T-helper 2 cell treated with Interferon-gamma antibody and Interleukin-4, amounts not matched to agents 5 μg/mL and 100 μg/mL, for 36 hours (primary cell): ENCODE results near the gene SLC51B.
A peak's percentile ranks its signal among the peaks of the same experiment; 100 is the strongest.

Experiments
- DNase-seq: peaks from one replicate; pipeline ENCODE4 v3.0.0; 2021; ENCODE audit warnings: low spot score
- H3K27ac Mint-ChIP-seq: one replicate; pipeline ENCODE4 v1.8.0; 2021; ENCODE audit warnings: mild to moderate bottlenecking, mixed read lengths
- H3K27me3 Mint-ChIP-seq: one replicate; pipeline ENCODE4 v1.8.0; 2021; ENCODE audit warnings: low read depth, mixed read lengths
- H3K36me3 Mint-ChIP-seq: one replicate; pipeline ENCODE4 v1.8.0; 2021; ENCODE audit warnings: low read depth, mixed read lengths
- H3K4me1 Mint-ChIP-seq: one replicate; pipeline ENCODE4 v1.8.0; 2021; ENCODE audit warnings: low read depth, mixed read lengths
- H3K4me3 Mint-ChIP-seq: one replicate; pipeline ENCODE4 v1.8.0; 2022; ENCODE audit warnings: mild to moderate bottlenecking, moderate library complexity, mixed read lengths
- H3K9me3 Mint-ChIP-seq: one replicate; pipeline ENCODE4 v1.8.0; 2021; ENCODE audit warnings: mixed read lengths

Gene SLC51B

GRCh38 chr15:65052956-65053355 is 7.8 kb downstream of the SLC51B start:
- no peaks in the 10 kb centered on the region for H3K9me3 Mint-ChIP-seq
- no peaks in the 10 kb centered on the region for H3K27me3 Mint-ChIP-seq
- no peak overlapping the region for H3K4me3 Mint-ChIP-seq
- no peaks in the 10 kb centered on the region for H3K36me3 Mint-ChIP-seq
- no peak overlapping the region for H3K27ac Mint-ChIP-seq
- DNase-seq: no peak
- peaks cover 16% of the 10 kb centered on the region for H3K4me1 Mint-ChIP-seq

- Mint-ChIP-seq H3K27me3 (no peaks in the 10 kb centered on the region), H3K27ac (no peak overlapping the region), H3K4me1 (peaks cover 12% of the 10 kb centered on the region), H3K36me3 (no peaks in the 10 kb centered on the region), H3K4me3 (no peak overlapping the region), H3K9me3 (no peaks in the 10 kb centered on the region)
- peak; percentile 36 for DNase-seq
These were observed 9.4 kb downstream of the SLC51B start for GRCh38 chr15:65054333-65055200.

GRCh38 chr15:65055201-65055870 is 10.1 kb downstream of the SLC51B start:
- no peak for DNase-seq
- Mint-ChIP-seq H3K36me3 (no peaks in the 10 kb centered on the region), H3K4me1 (peaks cover 8% of the 10 kb centered on the region), H3K27me3 (no peaks in the 10 kb centered on the region), H3K9me3 (no peaks in the 10 kb centered on the region), H3K27ac (no peak overlapping the region), H3K4me3 (no peak overlapping the region)

DNA sequence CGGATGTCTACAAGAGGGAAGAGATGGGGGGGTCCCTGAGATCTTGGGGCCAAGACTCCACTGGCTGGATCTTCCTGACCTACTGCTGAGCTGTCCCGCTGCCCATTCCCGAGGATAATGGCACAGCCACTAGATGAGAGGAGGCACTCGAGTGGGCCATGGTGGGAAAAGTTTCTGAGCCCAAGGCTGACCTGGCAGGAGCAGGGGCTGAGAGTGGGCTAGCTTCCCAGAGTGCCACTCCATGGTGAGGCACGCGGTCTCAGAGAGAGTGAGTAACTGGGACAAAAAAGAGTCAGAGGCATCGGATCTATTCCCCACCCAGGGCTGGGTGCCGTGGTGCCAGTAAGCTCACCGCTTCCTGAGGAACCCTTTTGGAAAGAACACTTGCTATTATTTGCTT is 10.9 kb downstream of the SLC51B start:
- Mint-ChIP-seq H3K27ac (no peak overlapping the region), H3K4me1 (peaks cover 7% of the 10 kb centered on the region), H3K36me3 (no peaks in the 10 kb centered on the region), H3K9me3 (no peaks in the 10 kb centered on the region), H3K4me3 (no peak overlapping the region), H3K27me3 (no peaks in the 10 kb centered on the region)
- DNase-seq: no peak

GRCh38 chr15:65056868-65057548 is 11.8 kb downstream of the SLC51B start:
- Mint-ChIP-seq H3K9me3 (no peaks in the 10 kb centered on the region), H3K27ac (no peak overlapping the region)
- DNase-seq: no peak

DNA sequence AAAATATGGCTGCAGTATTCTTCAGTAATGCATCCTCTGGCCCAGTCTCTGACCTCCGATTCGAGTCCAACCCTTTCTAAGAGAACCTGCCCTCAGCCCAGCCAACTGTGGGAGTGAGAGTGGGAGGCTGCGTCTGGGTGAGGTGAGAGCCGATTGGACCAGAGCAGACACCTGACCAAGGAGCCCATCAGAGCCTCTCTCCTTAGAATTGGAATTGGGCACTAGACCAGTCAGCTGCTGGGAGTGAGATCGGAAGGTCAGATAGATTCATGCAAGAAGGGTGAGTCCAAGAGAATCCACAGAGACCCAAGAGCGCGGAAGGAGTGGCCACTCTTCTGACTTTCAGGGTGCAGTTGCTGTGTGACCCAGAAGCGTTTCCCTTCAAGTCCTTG is 12.4 kb downstream of the SLC51B start:
- no peak for DNase-seq
- no peak overlapping the region for H3K4me3 Mint-ChIP-seq
- no peak overlapping the region for H3K27ac Mint-ChIP-seq
- no peaks in the 10 kb centered on the region for H3K9me3 Mint-ChIP-seq
- peaks cover 7% of the 10 kb centered on the region for H3K4me1 Mint-ChIP-seq
- H3K36me3 Mint-ChIP-seq: no peaks in the 10 kb centered on the region
- H3K27me3 Mint-ChIP-seq: peaks cover 2% of the 10 kb centered on the region

More at GRCh38 chr15:65056868-65057548, 11.8 kb downstream of the SLC51B start:
- Mint-ChIP-seq H3K27me3 (peaks cover under 1% of the 10 kb centered on the region), H3K36me3 (no peaks in the 10 kb centered on the region), H3K4me1 (peaks cover 7% of the 10 kb centered on the region), H3K4me3 (no peak overlapping the region)

DNA sequence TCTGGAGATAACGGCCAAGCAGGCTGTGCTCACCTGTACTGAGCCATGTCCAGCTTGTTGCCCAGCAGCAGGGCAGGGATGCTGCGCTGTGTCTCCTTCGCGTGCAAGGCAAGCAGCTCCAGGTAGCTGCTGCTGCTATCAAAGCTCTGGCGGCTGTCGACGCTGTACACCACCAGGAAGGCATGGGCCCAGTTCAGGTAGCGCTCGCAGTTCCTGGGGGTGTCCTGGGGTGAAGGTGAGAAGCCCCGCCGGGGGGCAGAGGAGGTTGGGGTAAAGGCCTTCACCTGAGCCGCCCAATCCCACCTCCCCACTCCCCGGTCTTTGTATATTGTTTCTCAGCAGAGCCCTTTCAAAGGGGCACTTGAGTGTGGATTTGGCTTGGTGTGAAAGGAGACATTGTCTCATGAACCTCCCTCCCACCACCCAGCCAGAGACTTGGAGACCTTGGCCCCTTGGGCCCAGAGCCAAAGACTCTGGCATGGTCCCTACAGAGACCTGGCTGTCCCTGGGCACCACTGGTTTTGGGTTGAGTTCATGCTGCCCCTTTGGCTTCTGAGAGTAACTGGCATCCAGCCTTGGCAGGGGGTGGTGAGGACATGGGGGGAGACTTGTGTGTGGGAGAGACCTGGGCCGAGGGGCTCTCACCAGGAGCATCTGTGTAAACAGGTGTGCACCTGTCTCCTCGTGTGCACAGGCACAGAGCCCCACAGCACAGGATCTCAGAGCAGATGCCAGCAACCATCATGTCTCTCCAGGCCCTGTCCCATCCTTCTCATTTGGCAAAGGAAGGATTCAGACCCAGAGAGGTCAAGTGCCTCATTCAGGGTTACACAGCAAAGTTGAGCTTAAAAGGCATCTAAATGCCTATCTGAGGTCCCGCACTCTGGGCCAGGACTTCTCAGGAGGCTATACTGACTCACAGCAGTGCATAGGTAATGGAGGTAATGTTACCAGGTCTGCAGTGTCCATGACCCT is 13.5 kb downstream of the SLC51B start:
- no peak overlapping the region for H3K4me3 Mint-ChIP-seq
- no peaks in the 10 kb centered on the region for H3K9me3 Mint-ChIP-seq
- no peaks in the 10 kb centered on the region for H3K36me3 Mint-ChIP-seq
- DNase-seq: no peak
- peaks cover 3% of the 10 kb centered on the region for H3K27me3 Mint-ChIP-seq
- H3K27ac Mint-ChIP-seq: no peak overlapping the region
- H3K4me1 Mint-ChIP-seq: peaks cover 7% of the 10 kb centered on the region

DNA sequence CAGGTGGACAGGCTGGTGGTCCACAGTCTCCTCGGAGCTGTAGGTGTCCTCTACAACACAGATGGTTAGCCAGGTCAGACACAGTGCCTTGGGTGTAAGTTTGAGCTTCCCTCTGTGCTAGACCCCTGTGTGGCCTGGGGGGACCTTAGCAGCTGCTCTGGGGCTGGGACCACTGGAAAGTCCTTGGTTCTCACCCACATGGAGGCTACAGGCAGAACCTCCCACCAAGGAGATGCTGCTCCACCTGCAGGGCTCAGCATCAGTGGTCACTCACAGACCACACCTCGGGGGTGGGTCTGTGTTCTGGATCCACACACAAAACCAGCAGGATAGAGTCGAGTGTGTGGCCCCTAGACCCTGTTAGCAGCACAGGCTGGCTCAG is 14.2 kb downstream of the SLC51B start:
- Mint-ChIP-seq H3K4me1 (peaks cover 7% of the 10 kb centered on the region), H3K27me3 (peaks cover 5% of the 10 kb centered on the region), H3K9me3 (no peaks in the 10 kb centered on the region), H3K36me3 (no peaks in the 10 kb centered on the region), H3K27ac (no peak overlapping the region), H3K4me3 (no peak overlapping the region)
- DNase-seq: no peak

GRCh38 chr15:65059931-65060596 is 14.9 kb downstream of the SLC51B start:
- Mint-ChIP-seq H3K27me3 (peaks cover 5% of the 10 kb centered on the region), H3K27ac (no peak overlapping the region), H3K4me1 (peaks cover 7% of the 10 kb centered on the region), H3K9me3 (no peaks in the 10 kb centered on the region), H3K4me3 (no peak overlapping the region), H3K36me3 (no peaks in the 10 kb centered on the region)
- DNase-seq: no peak

DNA sequence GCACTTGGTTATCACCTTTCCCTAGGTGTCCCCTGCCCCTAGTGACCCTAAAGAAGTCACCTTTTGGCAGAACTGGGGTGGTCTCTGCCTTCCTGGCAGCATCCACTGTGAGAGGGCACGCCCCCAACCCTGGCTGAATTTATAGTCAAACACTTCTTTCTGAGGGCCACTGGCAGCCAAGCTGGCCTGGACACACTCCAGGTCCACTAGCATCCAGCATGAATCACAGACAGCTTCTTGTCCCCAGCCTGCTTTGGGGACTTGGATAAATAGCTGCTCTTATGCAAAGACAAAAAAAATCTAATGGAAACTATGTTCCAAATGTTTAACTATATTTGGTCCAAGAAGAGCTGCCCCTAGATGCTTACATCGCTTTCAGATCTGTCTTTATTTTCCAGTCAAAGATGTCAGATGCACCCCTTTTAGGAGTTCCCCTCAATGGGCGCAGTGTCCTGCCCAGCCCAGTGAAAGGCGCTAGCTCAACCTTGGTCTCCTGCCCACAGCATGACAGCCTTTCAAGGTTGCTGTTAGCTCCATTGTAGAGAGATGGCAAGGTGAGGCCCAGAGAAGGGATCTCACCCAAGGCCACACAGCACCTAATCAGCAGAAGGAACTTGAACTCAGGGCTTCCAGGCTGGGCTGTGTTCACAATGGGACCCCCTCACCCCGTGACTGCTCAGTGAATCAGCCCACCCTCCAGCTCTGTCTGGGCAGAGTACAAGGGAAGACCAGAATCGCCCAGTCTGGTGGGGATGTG is 15.6 kb downstream of the SLC51B start:
- no peak for DNase-seq
- Mint-ChIP-seq H3K4me3 (no peak overlapping the region), H3K27me3 (peaks cover 12% of the 10 kb centered on the region), H3K9me3 (no peaks in the 10 kb centered on the region), H3K36me3 (no peaks in the 10 kb centered on the region), H3K4me1 (peaks cover 2% of the 10 kb centered on the region), H3K27ac (no peak overlapping the region)

DNA sequence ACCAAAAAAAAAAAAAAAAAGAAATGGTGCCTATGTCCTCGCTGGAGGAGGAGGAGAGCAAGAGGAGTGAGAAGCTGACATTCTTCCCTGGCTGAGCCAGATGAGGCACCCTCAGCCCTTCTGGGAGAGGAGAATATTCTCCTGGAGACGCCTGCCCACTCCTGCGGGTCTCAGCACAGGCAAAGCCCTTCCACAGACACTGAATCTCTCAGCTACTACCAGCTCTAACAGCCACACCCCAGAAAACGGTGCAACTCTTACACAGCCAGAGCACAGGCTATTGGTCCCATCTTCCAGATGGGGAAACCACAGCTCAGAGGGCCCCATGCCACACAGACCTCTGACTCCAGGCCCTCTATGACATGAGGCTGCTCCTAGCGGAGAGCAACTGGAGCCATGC is 16.9 kb downstream of the SLC51B start:
- Mint-ChIP-seq H3K9me3 (no peaks in the 10 kb centered on the region), H3K4me3 (no peak overlapping the region), H3K4me1 (peaks cover 2% of the 10 kb centered on the region), H3K27ac (no peak overlapping the region), H3K27me3 (peaks cover 22% of the 10 kb centered on the region), H3K36me3 (no peaks in the 10 kb centered on the region)
- no peak for DNase-seq

- H3K27me3 Mint-ChIP-seq: peaks cover 26% of the 10 kb centered on the region
- no peak overlapping the region for H3K27ac Mint-ChIP-seq
- H3K4me1 Mint-ChIP-seq: peaks cover 2% of the 10 kb centered on the region
- no peaks in the 10 kb centered on the region for H3K9me3 Mint-ChIP-seq
- no peak for DNase-seq
- no peaks in the 10 kb centered on the region for H3K36me3 Mint-ChIP-seq
- no peak overlapping the region for H3K4me3 Mint-ChIP-seq
These were observed 17.5 kb downstream of the SLC51B start for GRCh38 chr15:65062726-65063125.
